NCI-H446 treated with DMSO at 0.1 percent for 48 hours (cell line): ENCODE data around the gene STPG2.

ENCODE experiments used
- DNase-seq: peaks from one replicate; lab custom pipeline; 2025; lab: John Stamatoyannopoulos, UW

Gene STPG2

GRCh38 chr4:97812768-97813167, 330.5 kb downstream of the STPG2 start:
- DNase-seq = no peak

DNA sequence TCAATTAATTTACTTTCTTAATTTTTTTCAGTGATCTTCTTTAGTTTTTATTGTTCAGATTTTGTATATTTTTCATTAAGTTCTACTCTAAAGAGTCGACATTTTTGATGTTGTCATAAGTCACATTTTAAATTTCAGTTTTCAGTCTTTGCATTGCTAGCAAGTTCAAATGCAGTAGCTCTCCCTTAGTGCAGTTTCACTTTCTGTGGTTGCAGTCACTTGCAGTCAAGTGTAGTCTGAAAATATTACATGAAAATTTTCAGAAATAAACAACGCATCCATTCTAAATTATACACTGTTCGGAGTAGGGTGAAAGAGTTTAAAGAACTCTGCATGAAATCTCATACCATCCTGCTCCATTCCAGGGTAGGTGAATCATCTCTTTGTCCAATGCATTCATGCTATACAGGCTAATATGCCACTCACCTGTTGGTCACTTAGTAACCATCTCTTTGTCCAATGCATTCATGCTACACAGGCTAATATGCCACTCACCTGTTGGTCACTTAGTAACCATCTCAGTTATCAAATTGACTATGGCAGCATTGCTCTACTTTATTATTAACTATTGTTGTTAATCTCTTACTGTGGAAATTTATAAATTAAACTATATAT, 356.9 kb downstream of the STPG2 start:
- DNase-seq = no peak

GRCh38 chr4:97778174-97778573, 365.1 kb downstream of the STPG2 start:
- DNase-seq = no peak

DNA sequence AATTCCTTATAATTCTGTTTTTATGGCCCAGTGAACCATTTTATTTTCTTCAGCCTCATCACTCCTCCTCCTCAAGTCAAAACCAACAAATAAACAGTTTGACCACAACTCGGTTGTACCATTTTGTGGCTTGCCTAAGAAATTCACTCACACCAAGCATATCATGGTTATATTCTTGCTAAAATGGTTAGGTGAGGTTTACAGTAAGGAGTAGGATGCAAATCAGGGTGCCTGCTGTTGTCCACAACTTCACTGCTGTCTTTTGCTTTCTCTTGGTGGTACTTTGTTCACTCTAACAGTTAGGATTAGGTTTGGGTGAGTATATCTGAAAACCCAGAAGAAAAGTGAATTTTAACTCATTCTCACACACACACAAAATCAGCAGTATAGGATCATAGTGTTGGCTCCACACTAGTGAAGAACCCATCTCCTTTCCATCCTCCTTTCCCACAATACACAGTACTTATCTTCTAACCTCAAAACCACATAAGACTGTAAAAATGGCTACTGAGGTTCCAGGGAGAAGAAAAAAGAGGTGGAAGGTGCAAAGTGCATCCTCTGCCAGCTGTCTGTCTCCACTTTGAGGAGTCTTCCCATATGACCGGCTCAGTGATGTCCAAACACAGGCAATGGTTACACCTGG, 368.8 kb downstream of the STPG2 start:
- DNase-seq = no peak

GRCh38 chr4:97770222-97770621, 373.1 kb downstream of the STPG2 start:
- peak; percentile 7 for DNase-seq

GRCh38 chr4:97762115-97762512, 381.2 kb downstream of the STPG2 start:
- no peak for DNase-seq

DNA sequence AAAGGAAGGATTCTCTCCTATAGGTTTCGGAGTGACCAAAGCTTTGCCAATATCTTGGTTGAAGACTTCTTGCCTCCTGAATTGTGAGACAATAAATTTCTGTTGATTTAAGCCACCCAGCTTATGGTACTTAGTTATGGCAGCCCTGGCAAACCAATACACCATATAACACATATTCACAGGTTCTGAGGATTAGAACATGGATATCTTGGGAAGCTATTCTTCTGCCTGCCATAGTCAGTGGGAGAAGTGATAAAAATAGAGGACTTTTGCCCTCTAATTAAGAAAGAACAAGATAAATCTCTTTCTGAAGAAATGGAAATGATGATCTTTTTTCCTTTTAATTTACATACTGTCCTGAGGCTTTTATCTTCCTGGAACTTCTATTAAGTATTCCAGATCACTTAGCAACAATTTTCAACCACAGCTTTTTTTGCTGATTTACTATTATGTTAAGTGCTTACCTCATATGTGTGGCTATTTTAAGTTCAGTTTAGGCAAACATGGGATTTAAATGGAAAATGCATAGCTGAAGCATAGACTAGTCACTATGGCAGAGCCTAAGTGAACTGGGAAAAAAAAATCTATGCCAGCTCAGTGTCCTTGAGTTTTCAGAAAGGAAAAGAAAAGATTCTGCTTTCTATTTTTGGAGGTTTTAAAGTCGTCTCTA, 381.7 kb downstream of the STPG2 start:
- no peak for DNase-seq

GRCh38 chr4:97759785-97760184, 383.5 kb downstream of the STPG2 start:
- DNase-seq = no peak

- no peak for DNase-seq
Measured at GRCh38 chr4:97752599-97752998, 390.7 kb downstream of the STPG2 start.

GRCh38 chr4:97747945-97748344, 395.3 kb downstream of the STPG2 start:
- no peak for DNase-seq

DNA sequence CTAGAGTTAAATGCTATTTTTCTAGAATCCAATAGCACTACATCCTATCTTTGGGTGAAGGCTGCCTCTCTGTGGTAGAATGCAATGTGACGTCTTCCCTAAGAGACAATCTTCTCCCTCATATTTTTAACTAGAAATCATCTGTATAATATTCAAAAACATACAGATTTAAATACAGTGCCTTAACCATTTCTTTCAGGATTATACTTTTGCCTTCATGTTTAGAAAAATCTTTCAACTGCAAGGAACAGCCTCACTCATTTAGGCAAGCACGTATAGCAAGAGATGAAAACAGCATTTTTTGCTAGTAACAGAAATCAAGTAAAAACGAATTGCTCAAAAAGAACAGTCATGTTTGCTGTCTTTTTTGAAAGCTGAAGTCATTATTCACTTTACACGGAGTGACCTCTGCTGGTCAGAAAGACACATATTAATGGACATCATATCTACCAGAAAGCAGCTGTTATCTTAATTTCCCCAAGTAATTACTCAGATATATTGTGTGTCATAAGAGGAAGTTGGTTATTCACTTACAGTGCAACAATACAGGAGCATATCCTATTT, 422.3 kb downstream of the STPG2 start:
- peak; percentile 66 for DNase-seq

DNA sequence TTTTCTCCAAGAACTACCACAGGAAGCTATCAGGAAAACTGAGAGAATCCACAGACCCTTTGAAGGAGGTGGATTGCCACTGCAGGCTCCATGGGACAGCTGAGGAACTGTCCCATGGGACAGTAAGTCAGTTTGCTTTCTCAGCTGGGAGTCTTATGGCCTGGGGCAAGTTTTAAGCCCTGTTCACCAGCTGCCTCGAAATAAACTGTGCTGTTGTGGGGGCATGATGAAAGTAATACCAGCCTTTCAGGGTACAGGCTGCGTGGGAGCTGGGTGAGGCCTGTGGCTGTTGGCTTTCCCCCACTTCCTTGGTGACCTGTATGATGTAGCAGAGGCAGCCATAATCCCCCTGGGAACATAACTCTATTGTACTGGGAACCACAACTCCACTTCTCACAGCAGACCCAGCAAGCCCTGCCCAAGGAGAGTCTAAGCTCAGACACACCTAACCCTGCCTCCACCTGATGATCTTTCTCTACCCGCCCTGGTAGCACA, 452.1 kb downstream of the STPG2 start:
- no peak for DNase-seq

- no peak for DNase-seq
Measured at GRCh38 chr4:97670703-97671269, 472.5 kb downstream of the STPG2 start.

GRCh38 chr4:97665553-97665952, 477.7 kb downstream of the STPG2 start:
- DNase-seq = no peak

DNA sequence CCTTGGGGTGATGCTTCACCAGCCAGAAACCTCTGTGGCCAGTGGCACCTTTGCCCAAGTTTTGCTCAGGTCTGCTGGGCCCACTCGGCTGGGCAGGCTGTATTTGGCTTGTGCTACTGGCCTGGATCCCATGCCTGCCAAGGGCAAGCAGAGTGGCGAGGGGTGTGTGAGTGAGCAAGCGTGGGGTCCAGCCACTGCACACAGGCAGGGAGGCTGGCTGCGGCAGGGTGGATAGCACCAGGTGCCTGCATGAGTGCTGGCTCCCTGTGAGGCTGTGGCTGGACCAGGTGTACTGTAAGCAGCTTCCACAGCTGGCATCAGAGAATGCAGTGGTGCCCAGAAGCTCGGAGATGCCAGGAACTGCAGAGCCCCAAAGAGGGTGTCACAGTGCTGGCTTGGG, 478.5 kb downstream of the STPG2 start:
- no peak for DNase-seq

DNA sequence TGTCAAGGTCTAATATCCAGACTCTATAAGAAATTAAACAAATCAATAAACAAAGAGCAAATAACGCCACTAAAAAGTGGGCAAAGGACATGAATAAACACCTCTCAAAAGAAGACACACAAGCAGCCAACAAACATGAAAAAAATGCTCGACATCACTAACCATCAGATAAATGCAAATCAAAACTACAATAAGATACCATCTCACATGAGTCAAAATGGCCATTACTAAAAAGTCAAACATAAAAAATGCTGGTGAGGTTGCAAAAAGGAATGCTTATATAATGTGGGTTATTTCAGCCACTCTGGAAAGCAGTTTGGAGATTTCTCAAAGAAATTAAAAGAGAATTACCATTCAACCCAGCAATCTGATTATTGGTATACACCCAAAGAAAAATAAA, 481.1 kb downstream of the STPG2 start:
- no peak for DNase-seq

- no peak for DNase-seq
Measured at GRCh38 chr4:97656044-97656720, 487.1 kb downstream of the STPG2 start.

GRCh38 chr4:97653701-97654100, 489.6 kb downstream of the STPG2 start:
- DNase-seq = no peak

GRCh38 chr4:97646997-97647396, 496.3 kb downstream of the STPG2 start:
- DNase-seq = peak; percentile 88

- peak; percentile 94 for DNase-seq
Measured at GRCh38 chr4:97645071-97645821, 498.0 kb downstream of the STPG2 start.

GRCh38 chr4:97643179-97643578, 500.1 kb downstream of the STPG2 start:
- DNase-seq = no peak
